HG03045 (cell line): ENCODE measurements around the gene ZBTB37.
"Not testable (repeated sequence)": the region's sequence is repeated elsewhere in the genome, so short reads cannot be mapped to it uniquely, and the experiment has no call there.

Experiments
- ATAC-seq: cut with Tn5 transposase; IDR thresholded peaks from one replicate; pipeline ENCODE4 v1.9.1; 2021; ENCODE audit warnings: mild to moderate bottlenecking, moderate library complexity; ENCODE audit not compliant: unreplicated experiment

The ZBTB37 gene

DNA sequence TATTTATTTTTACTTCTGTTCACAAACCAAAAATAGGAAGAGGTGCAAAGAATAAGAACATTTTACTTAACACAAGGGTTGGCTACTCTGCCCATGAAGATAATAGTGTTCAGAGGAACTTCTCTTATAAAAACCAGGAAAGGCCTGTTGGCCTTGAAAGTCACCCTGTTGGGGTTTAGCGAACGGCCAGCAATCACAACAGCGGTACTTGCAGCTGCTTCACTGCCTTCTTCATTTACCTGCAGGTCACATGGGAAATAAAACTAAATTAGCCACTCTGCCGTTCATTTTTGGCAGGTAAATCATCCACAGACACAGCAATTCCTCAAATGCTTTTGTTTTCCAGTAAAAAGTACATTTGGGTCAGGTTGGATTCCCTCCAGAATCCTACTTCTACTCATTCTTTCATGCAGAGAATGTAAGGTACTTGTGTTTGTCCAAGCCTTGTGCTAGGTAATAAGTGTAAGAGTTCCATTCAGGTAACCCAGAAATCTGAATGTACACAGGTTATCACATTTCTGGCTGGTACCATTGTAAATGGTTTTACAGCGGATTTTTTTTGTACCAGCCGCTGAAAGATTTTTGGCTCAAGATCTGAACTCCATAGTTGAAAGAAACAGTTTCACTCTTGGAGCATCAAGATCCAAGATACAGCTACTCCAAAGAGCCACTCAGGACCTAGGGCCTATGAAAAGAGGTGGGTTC is 35.8 kb downstream of the ZBTB37 start:
- ATAC-seq: no peak

DNA sequence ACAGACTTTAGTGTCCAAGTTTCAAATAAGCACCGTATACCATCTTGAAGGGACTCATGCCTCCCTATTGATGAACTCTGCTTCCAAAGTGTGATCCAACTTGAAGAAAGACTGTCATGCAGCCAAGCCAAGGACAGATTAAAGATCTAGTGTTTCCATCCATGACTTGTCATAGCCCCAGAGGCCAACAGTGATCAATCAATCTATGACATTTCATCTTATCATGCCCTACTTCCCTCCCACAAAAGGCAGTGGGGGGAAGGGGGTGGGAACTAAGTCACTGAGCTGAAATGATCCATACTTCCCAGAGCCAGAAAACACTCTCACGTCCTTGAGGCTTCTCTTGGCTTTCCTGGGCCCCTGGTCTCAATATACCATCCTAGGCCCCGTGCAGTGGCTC is 44.9 kb downstream of the ZBTB37 start:
- no peak for ATAC-seq

DNA sequence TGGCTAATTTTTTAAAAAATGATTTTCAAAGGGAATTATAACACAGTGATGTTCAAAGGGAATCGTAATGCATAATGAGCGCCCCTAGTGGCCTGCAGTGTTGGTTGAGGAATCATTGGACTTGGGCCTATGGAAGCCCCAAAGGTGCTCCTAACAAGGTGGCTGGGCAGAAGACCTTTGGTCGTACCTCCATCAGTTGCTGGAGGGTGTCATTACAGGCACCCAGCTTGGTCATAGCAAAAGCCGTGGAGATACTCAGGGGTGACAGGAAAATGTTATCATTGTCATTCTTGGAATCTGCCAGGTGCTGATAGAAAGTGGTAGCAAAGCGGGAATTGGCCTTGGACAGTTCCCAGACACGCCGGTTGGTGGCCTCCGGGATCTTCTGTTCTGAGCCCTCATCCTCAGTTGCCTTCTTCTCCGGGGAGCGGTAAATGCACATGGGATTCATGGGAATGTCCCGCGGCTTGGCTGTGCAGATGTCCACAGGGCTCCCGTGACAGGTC is 46.2 kb downstream of the ZBTB37 start:
- no peak for ATAC-seq

DNA sequence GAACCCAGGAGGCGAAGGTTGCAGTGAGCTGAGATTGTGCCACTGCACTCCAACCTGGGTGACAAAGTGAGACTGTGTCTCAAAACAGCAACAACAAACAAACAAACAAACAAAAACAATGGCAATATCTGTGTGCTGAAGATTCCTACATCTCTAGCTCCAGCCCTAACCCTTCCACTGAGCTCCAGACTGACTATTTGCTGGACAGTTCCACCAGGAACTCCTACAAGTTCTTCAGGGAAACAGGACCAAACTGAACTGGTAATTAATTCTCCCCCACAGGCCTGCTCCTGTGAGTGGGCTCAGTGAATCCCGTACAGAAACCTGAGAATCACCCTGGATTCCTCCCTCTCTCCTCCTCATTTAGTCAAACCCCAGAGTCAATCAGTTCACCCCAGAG is 47.4 kb downstream of the ZBTB37 start:
- ATAC-seq: no peak

DNA sequence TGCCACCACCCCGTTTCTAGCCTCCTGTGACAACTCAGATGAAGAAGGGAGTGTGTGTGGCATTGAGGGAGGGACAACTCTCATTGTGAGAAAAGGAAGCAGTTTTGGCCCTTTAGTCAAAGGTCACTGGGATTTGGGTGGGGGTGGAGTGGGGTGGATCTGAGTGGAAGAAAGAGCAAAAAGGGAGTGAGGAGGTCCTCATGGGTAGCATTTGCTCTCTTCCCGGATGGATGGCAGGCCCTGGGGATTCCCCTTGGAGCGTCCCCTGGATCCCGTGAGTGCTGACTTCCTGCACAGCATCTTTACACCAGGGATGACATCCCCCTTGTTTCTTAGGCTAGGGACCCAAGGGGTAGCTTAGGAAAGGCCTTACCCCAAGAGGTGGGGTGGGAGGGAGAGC is 48.5 kb downstream of the ZBTB37 start:
- no peak for ATAC-seq

DNA sequence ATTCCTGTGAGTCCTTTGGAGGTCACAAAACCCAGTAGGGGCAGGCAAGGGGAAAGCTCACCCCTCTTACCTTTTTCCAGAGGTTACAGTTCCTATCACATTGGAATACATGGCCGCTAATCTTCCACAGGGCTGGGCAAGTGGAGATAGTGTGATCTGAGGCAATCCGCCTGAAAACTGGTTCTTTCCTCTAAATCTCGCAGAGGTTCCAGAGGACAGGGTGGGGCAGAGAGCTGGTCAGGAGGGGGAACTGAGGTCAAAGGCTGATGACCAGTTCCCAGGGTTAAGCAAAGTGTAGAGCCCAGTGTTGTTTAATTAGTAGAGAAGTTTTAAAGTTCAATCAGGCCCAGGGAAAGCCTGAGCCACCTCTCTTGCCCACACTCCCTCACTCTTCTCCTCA is 49.0 kb downstream of the ZBTB37 start, which contains the start of gene SERPINC1:
Gene SERPINC1, minus strand, starts transcription at position 179 of the 400 bp plus-strand sequence. Its CDS starts 68 bp downstream, at position 111.
- no peak for ATAC-seq

DNA sequence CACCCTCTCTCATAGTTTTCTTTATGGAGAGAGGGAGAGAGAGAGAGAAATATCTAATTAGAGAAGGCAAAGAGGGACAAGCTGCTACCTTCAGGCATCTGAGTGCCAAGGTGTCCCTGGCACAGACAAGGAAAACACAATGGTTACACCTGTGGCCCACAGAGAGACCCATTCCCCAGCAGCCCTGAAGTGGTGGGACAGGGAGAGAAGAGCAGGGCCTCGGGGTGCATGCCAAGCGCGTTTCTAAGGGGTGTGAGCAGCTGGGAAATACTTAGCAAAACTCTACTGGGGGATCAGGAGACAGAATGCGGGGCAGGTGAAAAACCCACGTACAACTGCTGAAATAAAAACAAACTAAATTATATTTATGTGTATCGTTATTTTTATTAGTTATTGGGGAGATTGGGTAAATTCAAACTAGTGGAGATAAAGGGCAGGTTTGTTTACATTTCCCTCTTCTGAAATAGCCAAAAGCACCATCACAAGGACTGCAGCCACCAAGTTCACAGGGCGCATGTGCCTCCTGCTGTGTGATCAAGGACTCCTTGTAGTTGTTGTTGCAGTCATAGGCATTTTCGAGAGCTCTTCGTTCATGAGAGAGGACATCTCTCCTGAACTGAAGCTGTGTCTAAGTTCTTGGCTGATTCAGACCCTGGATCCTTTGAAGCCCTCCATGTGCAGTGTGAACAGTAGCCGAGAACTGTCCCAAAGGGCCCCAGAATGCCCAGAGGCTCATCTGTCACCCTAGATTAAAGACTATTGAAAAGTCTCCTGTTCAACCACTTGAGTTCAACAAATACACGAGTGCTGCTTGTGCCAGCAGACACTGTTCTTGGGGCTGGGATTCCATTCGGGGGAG is 49.7 kb downstream of the ZBTB37 start:
- ATAC-seq: no peak

DNA sequence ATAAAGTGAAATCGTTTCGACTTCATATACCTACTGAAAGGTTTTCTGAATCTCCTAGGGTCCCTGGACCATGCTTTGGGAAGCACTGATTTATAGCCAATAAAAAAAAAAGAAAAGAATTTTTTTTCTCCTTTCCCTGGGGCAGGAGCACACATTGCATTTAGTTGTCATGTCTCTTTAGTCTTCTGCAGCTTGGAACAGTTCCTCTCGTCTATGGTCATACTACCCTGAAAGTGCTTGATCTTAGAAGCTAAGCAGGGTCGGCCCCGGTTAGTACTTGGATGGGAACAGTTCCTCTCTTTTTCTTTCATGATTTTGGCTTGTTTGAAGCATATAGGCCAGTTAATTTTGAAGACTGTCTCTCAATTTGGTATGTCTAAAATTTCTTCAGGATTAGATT is 52.7 kb downstream of the ZBTB37 start:
- no peak for ATAC-seq

DNA sequence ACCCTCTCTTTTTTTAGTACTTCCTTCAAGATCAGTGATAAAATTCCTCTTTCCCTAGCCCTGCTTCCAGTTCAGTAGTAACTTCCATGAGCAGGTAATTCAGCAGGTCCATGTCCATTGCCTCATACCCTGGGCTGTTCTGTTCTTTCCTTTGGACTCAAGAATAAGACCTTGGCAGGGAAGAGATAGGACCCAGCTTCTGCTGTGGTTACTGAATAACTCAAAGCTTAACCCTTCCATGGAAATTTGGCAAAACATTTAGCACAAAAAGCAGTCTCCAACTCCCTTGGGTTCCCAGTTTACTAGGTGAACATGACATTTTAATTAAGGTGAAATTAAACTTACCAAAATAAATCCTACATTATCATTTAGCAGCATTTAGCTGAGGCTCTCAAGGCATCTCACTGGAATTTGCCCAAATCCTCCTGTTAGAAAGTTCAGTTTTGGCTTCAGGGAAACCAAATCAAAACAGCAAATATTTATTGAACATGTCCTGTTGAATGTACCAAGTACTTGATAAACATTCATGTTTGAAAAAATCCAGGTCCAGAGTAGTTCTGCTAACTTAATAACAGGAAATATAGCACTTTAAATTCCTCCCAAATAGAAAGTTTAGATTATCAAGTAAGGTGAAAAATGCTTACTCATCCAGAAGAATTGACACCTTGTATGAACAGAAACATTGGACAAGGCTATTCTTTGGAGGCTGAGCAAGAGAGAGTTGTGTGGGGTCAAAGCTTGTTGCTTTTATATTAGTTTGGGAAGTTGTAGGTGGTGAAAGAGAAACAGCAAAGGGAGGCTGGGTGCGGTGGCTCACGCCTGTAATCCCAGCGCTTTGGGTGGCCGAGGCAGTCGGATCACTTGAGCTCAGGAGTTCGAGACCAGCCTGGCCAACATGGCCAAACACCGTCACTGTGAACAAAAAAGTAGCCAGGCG is 57.4 kb downstream of the ZBTB37 start:
- no peak for ATAC-seq

DNA sequence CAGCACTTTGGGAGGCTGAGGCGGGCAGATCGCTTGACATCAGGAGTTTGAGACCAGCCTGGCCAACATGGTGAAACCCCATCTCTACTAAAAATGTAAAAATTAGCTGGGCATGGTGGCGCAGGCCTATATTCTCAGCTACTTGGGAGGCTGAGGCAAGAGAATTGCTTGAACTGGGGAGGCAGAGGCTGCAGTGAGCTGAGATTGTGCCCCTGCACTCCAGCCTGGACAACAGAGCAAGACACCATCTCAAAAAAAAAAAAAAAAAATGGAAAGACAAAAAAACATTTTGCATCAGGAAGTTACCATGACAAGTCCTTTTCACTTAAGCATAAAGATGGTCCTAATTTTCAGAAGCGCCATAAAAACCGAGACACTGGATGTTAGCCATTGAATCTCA is 62.4 kb downstream of the ZBTB37 start:
- not testable (repeated sequence) for ATAC-seq

DNA sequence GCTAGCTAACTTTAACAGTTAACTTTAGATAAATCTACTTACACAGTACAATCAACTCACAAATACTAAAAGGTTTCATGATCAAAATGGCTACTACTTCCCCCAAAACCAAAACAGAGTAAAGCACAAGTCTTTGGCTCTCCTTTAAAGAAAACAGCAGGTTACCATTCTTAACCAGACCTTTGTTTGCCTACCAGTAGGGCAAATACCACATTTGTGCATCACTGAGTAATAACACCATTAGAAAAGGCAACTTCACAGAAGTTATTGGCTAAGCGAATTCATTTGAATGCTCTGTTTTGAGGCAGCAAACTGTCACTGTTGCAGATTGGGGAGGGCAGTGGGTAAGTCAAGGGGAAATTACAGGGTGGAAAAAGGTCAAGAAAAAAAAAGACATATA is 66.3 kb downstream of the ZBTB37 start:
- ATAC-seq: no peak

DNA sequence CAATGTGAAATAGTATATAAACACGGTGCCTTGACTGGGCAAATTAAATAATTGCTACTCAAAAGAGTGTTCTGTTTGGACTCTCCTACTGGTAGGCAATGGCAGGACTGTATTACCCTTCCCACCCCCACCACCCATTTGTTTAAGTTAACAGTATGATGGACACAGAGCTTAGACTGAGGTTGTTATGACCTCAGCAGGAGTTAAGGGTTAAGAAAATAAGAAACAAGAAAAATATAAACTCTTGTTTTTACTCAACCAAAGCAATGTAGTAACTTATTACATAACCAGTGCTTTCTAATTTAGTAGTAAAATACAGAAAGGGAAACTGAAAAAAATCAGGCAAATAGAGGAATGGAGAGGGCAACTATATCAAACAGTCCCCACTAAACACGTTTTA is 68.9 kb downstream of the ZBTB37 start:
- no peak for ATAC-seq

DNA sequence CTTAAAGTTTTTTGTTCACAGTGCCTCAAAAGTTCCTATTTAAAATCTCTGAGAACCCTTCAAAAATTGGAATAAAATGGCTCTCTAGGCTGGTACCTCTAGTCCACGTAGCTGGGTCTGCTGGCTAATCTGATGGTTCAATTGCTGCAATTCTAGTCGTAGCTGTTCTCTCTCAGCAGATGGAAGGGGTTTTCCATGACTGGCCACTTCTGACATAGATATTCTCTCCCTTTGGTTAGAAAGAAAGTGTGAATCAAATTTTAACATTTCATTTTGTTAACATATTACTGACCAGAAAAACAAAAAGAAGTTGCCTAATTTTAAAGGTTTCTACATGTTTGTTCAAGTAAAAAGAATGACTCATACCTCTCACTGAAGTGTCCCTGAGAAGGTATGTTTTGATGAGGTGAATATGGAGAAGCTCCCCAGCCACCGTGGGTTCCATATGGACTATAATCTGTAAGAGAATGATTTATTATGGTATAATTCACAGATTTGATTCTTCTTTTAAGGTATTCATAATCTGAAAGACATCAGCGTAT is 78.3 kb downstream of the ZBTB37 start:
- no peak for ATAC-seq

DNA sequence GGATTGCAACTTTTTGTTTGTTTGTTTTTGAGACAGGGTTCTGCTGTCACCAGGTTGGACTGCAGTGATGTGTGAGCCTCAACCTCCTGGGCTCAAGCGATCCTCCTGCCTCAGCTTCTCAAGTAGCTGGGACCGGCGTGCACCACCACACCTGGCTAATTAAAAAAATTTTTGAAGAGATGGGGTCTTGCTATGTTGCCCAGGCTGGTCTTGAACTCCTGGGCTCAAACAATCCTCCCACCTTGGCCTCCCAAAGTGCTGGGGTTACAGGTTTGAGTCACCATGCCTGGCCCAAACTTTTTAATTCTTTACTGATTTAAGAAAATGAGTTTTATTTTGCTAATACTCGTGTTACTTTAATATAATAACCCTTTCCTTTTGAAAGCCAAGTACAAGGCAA is 80.4 kb downstream of the ZBTB37 start:
- ATAC-seq: no peak
